ENCODE data around the gene SFXN4. TPM values are rescaled to one million over a fixed set of nuclear protein-coding genes. Genes with fewer than 3 reads are reported as not detected.
A peak's percentile ranks its signal among the peaks of the same experiment; 100 is the strongest.
"Not testable (repeated sequence)": the region's sequence is repeated elsewhere in the genome, so short reads cannot be mapped to it uniquely, and the experiment has no call there.

The SFXN4 gene
- total RNA-seq, 1 donor = 13.0 TPM

- Histone ChIP-seq H3K9me3 (ENCODE audit: low read depth, low read length) (no peaks in the 10 kb centered on the region), H3K4me3 (ENCODE audit: insufficient read depth, low read length) (no peak overlapping the region), H4K20me1 (ENCODE audit: insufficient read depth, low read length) (no peaks in the 10 kb centered on the region), H3K36me3 (ENCODE audit: insufficient read depth, low read length) (no peaks in the 10 kb centered on the region), H3K27ac (ENCODE audit: low read depth, low read length) (no peak overlapping the region), H3K4me1 (ENCODE audit: insufficient read depth, low read length) (peaks cover 11% of the 10 kb centered on the region), H3K27me3 (ENCODE audit: insufficient read depth, low read length) (no peaks in the 10 kb centered on the region), H3K79me2 (ENCODE audit: insufficient read depth, low read length) (peaks cover 21% of the 10 kb centered on the region), H3K4me2 (ENCODE audit: insufficient read depth, low read length) (no peak overlapping the region), H2AFZ (ENCODE audit: low read length) (no peak overlapping the region)
- TF ChIP-seq CTCF (IDR thresholded peaks at IDR 0.05; ENCODE audit: extremely low read depth, low read depth, low read length) = no peak
- DNase-seq (ENCODE audit: insufficient read length, low spot score, missing footprints) = no peak
These were observed 64.0 kb downstream of the SFXN4 start for GRCh38 chr10:119101366-119102098.

GRCh38 chr10:119100434-119101238 lies 64.9 kb downstream of the SFXN4 start:
- H2AFZ ChIP-seq (ENCODE audit: low read length) = peak overlapping the region; percentile 15
- H4K20me1 ChIP-seq (ENCODE audit: insufficient read depth, low read length) = no peaks in the 10 kb centered on the region
- no peak overlapping the region for H3K4me3 ChIP-seq (ENCODE audit: insufficient read depth, low read length)
- DNase-seq (ENCODE audit: insufficient read length, low spot score, missing footprints) = no peak
- H3K36me3 ChIP-seq (ENCODE audit: insufficient read depth, low read length) = no peaks in the 10 kb centered on the region
- H3K27ac ChIP-seq (ENCODE audit: low read depth, low read length) = no peak overlapping the region
- peaks cover 12% of the 10 kb centered on the region for H3K79me2 ChIP-seq (ENCODE audit: insufficient read depth, low read length)
- no peaks in the 10 kb centered on the region for H3K9me3 ChIP-seq (ENCODE audit: low read depth, low read length)
- TF ChIP-seq CTCF (IDR thresholded peaks at IDR 0.05; ENCODE audit: extremely low read depth, low read depth, low read length) = no peak
- H3K27me3 ChIP-seq (ENCODE audit: insufficient read depth, low read length) = no peaks in the 10 kb centered on the region
- H3K4me1 ChIP-seq (ENCODE audit: insufficient read depth, low read length) = peaks cover 10% of the 10 kb centered on the region
- no peak overlapping the region for H3K4me2 ChIP-seq (ENCODE audit: insufficient read depth, low read length)

GRCh38 chr10:119098576-119098975 lies 66.9 kb downstream of the SFXN4 start:
- H3K36me3 ChIP-seq (ENCODE audit: insufficient read depth, low read length) = no peaks in the 10 kb centered on the region
- no peaks in the 10 kb centered on the region for H3K79me2 ChIP-seq (ENCODE audit: insufficient read depth, low read length)
- no peak for DNase-seq (ENCODE audit: insufficient read length, low spot score, missing footprints)
- H2AFZ ChIP-seq (ENCODE audit: low read length) = no peak overlapping the region
- no peaks in the 10 kb centered on the region for H3K9me3 ChIP-seq (ENCODE audit: low read depth, low read length)
- no peak overlapping the region for H3K4me3 ChIP-seq (ENCODE audit: insufficient read depth, low read length)
- H3K4me1 ChIP-seq (ENCODE audit: insufficient read depth, low read length) = no peaks in the 10 kb centered on the region
- no peak for TF ChIP-seq CTCF (IDR thresholded peaks at IDR 0.05; ENCODE audit: extremely low read depth, low read depth, low read length)
- H3K27ac ChIP-seq (ENCODE audit: low read depth, low read length) = no peak overlapping the region
- no peaks in the 10 kb centered on the region for H3K27me3 ChIP-seq (ENCODE audit: insufficient read depth, low read length)
- no peak overlapping the region for H3K4me2 ChIP-seq (ENCODE audit: insufficient read depth, low read length)
- no peaks in the 10 kb centered on the region for H4K20me1 ChIP-seq (ENCODE audit: insufficient read depth, low read length)

GRCh38 chr10:119096641-119097415 lies 68.7 kb downstream of the SFXN4 start:
- not testable (repeated sequence) for H3K9me3 ChIP-seq (ENCODE audit: low read depth, low read length); H2AFZ ChIP-seq (ENCODE audit: low read length); H3K4me3 ChIP-seq (ENCODE audit: insufficient read depth, low read length); DNase-seq (ENCODE audit: insufficient read length, low spot score, missing footprints); H3K36me3 ChIP-seq (ENCODE audit: insufficient read depth, low read length); H3K79me2 ChIP-seq (ENCODE audit: insufficient read depth, low read length); H3K27ac ChIP-seq (ENCODE audit: low read depth, low read length); H3K27me3 ChIP-seq (ENCODE audit: insufficient read depth, low read length); H3K4me2 ChIP-seq (ENCODE audit: insufficient read depth, low read length); H4K20me1 ChIP-seq (ENCODE audit: insufficient read depth, low read length); H3K4me1 ChIP-seq (ENCODE audit: insufficient read depth, low read length)

Data from osteoblast (primary cell).